Measurements from ENCODE around the gene REM2.

REM2 gene

GRCh38 chr14:22875748-22876319 is 7.2 kb upstream of the REM2 start:
- no peak for DNase-seq

GRCh38 chr14:22877000-22877501 is 6.0 kb upstream of the REM2 start:
- DNase-seq, result no peak

DNA sequence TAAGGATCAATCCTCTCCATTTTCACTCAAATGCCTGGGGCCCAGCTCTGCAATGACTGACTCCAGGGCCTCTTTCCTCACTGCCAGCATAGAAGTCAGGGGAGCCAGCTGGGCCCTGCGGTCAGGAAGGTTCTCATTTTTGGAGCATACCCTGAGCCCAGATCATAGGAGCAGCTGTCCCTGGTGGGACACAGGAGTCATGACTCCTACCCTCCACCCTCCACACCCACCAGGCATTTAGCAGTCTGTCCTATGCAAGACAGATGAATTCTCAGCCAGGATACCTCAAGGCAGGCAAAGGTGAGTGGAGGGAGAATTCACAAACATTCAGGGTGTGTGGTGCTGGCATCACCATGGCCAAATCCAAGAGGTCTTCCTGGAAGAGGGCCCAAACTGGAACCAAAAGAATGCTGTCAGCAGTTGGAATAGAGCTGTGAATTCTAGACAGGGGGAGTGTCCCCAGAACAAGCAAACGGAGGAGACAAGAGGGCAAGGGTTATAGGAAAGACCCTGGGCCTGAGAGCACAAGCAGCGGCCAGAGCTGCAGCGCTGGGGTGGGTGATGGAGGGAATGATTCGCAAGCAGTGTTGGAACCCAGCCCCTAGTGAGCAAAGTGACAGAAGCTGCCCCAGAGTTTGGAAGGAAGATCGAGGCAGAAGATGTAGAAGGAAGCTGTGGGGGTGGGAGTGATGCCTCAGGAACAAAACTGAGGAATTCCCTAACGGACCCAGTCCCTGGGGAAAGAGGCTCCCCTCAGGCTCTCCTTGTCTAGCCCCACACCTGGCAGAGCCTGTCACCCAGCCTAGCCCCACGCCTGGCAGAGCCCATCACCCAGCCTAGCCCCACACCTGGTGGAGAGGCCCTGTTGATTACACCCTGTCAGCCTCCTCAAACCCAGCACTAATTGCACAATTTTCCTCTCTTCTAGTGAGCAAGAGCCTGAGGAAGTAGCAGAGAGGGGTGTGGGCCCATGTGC is 4.5 kb upstream of the REM2 start:
- DNase-seq, result no peak

DNA sequence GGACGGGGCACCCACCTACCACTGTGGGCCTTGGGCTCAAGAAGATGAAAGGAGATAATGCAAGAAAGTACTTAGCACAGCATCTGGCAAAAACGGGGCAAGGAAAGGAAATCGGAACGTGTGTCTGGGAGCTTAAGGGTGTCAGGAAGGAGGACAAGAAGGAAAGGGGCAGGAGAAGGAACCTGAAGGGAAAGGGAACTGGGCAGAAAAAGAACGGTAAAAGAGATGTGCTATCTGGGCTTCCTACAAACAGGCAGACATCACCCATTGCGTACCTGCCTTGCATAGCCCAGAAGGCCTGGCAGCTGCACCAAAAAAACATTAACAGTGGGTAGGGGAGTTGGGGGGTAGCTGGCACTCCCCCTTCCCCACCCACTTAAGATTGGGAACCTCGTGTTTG is 958 bp upstream of the REM2 start:
- DNase-seq, result no peak

- DNase-seq, result peak; percentile 40
Measured at GRCh38 chr14:22882529-22883172, 371 bp upstream of the REM2 start.

DNA sequence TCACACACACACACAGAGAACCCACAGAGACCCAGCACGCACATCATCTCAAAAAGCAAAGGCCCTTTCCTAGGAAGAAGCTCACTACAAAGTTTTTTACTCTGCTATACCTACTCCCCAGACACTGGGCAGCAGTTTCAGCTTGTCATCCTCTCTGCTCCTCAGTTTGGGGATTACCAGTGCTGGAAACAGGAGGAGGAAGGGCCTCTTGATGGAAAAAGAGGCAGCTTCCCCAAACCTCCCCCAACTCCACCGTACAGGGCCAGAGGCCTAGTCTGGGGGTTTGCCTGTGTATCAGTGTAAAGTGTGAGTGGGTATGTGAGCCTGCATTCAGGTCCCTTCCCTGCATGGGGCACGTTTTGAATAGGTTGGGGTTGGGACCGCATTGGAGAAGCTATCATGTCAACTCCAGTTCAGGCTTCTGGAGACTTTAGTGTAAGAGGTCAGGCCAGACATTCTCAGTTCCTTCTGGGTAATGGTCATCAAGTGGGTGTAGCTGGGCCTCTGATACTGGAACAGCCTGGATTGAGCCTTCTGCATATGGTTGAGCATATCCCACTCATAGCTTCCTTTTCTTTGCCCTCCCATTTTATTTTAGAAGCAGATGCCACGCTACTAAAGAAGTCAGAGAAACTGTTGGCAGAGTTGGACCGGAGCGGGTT is 1.2 kb downstream of the REM2 start:
- no peak for DNase-seq

DNA sequence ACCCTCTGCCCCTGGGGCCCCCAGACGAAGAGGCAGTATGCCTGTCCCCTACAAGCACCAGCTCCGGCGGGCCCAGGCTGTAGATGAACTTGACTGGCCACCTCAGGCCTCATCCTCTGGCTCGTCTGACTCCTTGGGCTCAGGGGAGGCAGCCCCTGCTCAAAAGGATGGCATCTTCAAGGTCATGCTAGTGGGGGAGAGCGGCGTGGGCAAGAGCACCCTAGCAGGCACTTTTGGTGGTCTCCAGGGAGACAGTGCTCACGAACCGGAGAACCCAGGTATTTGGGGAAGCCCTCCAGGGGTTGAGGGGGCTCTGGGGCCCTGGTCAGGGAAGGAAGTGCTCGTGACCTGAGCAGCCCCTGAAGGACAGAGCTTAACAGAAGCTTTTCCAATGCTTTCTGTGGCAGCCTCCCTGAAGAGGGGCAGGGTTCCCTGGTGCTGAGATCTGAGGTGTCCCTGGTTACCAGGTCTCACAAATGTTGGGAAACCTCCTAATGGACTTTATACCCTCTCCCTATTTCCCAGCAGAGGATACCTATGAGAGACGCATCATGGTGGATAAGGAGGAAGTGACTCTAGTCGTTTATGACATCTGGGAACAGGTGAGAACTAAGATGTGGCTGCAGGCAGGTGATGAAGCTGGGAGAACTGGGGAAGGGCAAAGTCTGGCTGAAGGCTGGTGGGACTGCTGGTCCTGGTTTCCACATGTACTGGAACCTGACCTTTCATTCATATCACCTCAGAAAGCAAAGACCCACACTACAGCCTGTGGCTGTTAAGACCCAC is 1.9 kb downstream of the REM2 start:
- no peak for DNase-seq

DNA sequence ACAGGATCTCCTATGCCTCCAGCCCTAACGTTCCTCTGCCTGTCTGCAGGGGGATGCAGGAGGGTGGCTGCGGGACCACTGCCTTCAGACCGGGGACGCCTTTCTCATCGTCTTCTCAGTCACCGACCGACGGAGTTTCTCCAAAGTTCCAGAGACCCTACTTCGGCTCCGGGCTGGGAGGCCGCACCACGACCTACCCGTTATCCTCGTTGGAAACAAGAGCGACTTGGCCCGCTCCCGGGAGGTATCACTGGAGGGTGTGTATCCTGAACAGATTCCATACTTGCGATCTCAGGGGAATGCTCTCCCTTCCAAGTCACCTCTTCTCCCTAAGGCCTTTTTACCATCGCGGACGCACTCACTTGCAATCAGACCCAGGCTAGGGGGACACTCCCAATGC is 3.0 kb downstream of the REM2 start:
- DNase-seq, result no peak

DNA sequence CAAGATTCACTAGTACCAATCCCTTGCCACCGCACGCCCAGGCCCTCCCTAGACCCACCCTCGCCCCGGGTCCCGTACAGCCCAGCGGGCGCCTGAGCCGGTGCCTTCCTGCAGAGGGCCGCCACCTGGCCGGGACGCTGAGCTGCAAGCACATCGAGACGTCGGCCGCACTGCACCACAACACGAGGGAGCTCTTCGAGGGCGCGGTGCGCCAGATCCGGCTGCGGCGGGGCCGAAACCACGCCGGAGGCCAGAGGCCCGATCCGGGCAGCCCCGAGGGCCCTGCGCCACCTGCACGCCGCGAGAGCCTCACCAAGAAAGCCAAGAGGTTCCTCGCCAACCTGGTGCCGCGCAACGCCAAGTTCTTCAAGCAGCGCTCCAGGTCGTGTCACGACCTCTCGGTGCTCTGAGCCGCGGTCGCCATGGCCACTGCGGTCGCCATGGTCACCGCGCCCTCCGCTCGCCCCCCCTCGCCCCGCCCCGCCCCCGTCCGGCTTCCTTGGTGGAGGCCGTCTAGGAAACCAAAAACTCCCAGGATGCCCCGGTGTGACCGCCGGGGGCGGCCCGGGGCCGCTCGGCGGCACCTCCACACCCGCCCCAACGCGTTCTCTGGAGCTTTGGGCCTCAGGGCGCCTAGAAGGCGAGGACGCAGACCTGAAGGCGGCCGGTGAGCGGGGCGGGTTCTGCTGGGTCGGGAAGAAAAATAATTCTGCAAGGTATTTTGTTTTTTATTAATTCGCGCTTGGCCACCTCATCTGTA is 3.7 kb downstream of the REM2 start:
- DNase-seq, result peak; percentile 78

- DNase-seq, result peak; percentile 58
Measured at GRCh38 chr14:22887260-22887989, 4.4 kb downstream of the REM2 start.

GRCh38 chr14:22887990-22888378 is 5.0 kb downstream of the REM2 start:
- peak; percentile 70 for DNase-seq

- no peak for DNase-seq
Measured at GRCh38 chr14:22888662-22889061, 5.6 kb downstream of the REM2 start.

- DNase-seq, result no peak
Measured at GRCh38 chr14:22890416-22890815, 7.4 kb downstream of the REM2 start.

GRCh38 chr14:22892488-22892887 is 9.5 kb downstream of the REM2 start:
- DNase-seq, result no peak

GRCh38 chr14:22893706-22894105 is 10.7 kb downstream of the REM2 start:
- DNase-seq, result no peak

GRCh38 chr14:22895402-22895801 is 12.4 kb downstream of the REM2 start:
- DNase-seq, result no peak

DNA sequence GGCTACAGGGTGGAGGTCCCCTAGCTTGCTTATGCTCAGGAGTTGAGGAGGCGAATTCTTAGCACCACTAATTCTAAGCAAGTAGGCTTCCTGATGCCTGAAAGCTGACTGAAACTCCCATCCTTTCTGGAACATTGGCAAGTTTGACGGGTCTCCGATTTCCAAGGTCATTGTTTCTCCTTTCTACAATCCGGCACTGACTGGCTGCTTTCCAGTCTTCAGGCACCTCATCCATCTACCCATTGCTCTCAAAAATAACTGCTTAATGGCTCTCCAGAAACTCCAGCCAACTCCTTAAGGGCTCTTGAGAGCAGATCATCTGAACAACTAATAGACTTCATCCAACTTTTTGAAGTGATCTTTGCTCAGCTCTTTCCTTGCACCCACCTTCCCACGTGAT is 13.3 kb downstream of the REM2 start:
- DNase-seq, result no peak

GRCh38 chr14:22896760-22897159 is 13.7 kb downstream of the REM2 start:
- DNase-seq, result no peak

DNA sequence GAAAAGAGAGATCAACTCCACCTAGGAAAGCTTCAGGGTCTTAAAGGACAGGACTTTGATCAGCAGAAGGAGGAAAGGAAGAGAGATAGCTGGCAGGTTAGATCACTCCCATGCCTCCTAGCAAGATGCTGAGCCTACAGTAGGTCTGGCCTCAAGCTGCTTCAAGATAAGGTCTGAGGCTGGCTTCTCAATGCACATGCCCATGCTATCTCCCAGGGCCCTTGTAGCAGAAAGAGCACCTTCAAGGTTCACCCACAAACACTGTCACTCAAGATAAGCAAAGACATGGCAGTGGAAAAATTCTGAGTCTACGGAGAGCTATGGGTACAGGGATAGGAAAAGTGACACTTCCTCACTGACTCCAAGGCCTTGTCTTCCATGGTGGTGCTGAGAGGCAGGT is 14.3 kb downstream of the REM2 start:
- DNase-seq, result no peak

- DNase-seq, result peak; percentile 45
Measured at GRCh38 chr14:22898302-22899090, 15.5 kb downstream of the REM2 start.
